Epidermal melanocyte (primary cell): ENCODE results near the gene NRN1L.
"Not testable (repeated sequence)": the region's sequence is repeated elsewhere in the genome, so short reads cannot be mapped to it uniquely, and the experiment has no call there.

ENCODE experiments used
- DNase-seq: peaks from one replicate; pipeline ENCODE4 v3.0.0; 2011; ENCODE audit warnings: low spot score; ENCODE audit not compliant: insufficient read length

NRN1L gene

GRCh38 chr16:67882374-67883145, 2.1 kb upstream of the NRN1L start:
- no peak for DNase-seq

GRCh38 chr16:67883146-67883871, 1.4 kb upstream of the NRN1L start:
- DNase-seq, result peak; percentile 69

GRCh38 chr16:67883872-67884261, 818 bp upstream of the NRN1L start:
- DNase-seq, result no peak

- DNase-seq, result no peak
Observed at GRCh38 chr16:67885545-67885944, 860 bp downstream of the NRN1L start.

GRCh38 chr16:67885976-67886375, 1.3 kb downstream of the NRN1L start:
- no peak for DNase-seq

- DNase-seq, result no peak
Observed at GRCh38 chr16:67886387-67886786, 1.7 kb downstream of the NRN1L start.

GRCh38 chr16:67888331-67888730, 3.6 kb downstream of the NRN1L start:
- no peak for DNase-seq

GRCh38 chr16:67892375-67892774, 7.7 kb downstream of the NRN1L start:
- DNase-seq, result no peak

- DNase-seq, result peak; percentile 100
Observed at GRCh38 chr16:67892899-67893742, 8.4 kb downstream of the NRN1L start, which contains the start of gene PSKH1. Gene PSKH1 (plus strand): TSS chr16:67893254. CDS start chr16:67908750, 15,496 bp downstream.

GRCh38 chr16:67893743-67894399, 9.2 kb downstream of the NRN1L start:
- DNase-seq, result no peak

- DNase-seq, result no peak
Observed at GRCh38 chr16:67897231-67897630, 12.5 kb downstream of the NRN1L start.

- DNase-seq, result no peak
Observed at GRCh38 chr16:67901734-67902133, 17.0 kb downstream of the NRN1L start.

- DNase-seq, result no peak
Observed at GRCh38 chr16:67902831-67903230, 18.1 kb downstream of the NRN1L start.

- DNase-seq, result no peak
Observed at GRCh38 chr16:67907397-67908180, 22.9 kb downstream of the NRN1L start.

GRCh38 chr16:67909056-67909742, 24.5 kb downstream of the NRN1L start:
- DNase-seq, result no peak

GRCh38 chr16:67910158-67910557, 25.5 kb downstream of the NRN1L start:
- DNase-seq, result no peak

- no peak for DNase-seq
Observed at GRCh38 chr16:67914758-67915495, 30.2 kb downstream of the NRN1L start.

GRCh38 chr16:67915496-67915769, 30.7 kb downstream of the NRN1L start:
- DNase-seq, result not testable (repeated sequence)
